Activated CD4-positive, alpha-beta T cell treated with anti-CD3 and anti-CD28 coated beads, Interleukin-2, Interleukin-6, amounts not matched to agents 100 ng/mL and 50 ng/mL, durations not matched to agents 16 hours and 8 hours (primary cell): ENCODE measurements around the gene F7.
"Not testable (repeated sequence)": the region's sequence is repeated elsewhere in the genome, so short reads cannot be mapped to it uniquely, and the experiment has no call there.

Experiments
- DNase-seq: peaks from one replicate; pipeline ENCODE4 v3.0.0-alpha.2; 2020

The F7 gene

GRCh38 chr13:113073942-113074341, 31.6 kb upstream of the F7 start:
- DNase-seq = no peak

GRCh38 chr13:113074401-113074800, 31.2 kb upstream of the F7 start:
- DNase-seq = no peak

GRCh38 chr13:113074876-113075275, 30.7 kb upstream of the F7 start:
- no peak for DNase-seq

GRCh38 chr13:113075711-113076110, 29.9 kb upstream of the F7 start:
- DNase-seq = no peak

GRCh38 chr13:113076681-113077401, 28.8 kb upstream of the F7 start:
- DNase-seq = no peak

- no peak for DNase-seq
These were observed 28.0 kb upstream of the F7 start for GRCh38 chr13:113077566-113077952.

GRCh38 chr13:113077953-113078901, 27.4 kb upstream of the F7 start:
- no peak for DNase-seq

GRCh38 chr13:113078902-113079780, 26.4 kb upstream of the F7 start:
- DNase-seq = no peak

- DNase-seq = not testable (repeated sequence)
These were observed 25.9 kb upstream of the F7 start for GRCh38 chr13:113079781-113080080.

- no peak for DNase-seq
These were observed 25.2 kb upstream of the F7 start for GRCh38 chr13:113080361-113080831.

GRCh38 chr13:113080901-113081521, 24.6 kb upstream of the F7 start:
- no peak for DNase-seq

- DNase-seq = no peak
These were observed 23.2 kb upstream of the F7 start for GRCh38 chr13:113082198-113083021.

- DNase-seq = no peak
These were observed 22.6 kb upstream of the F7 start for GRCh38 chr13:113083022-113083373.

- DNase-seq = no peak
These were observed 22.1 kb upstream of the F7 start for GRCh38 chr13:113083402-113084061.

GRCh38 chr13:113084094-113084942, 21.3 kb upstream of the F7 start:
- DNase-seq = no peak

- no peak for DNase-seq
These were observed 20.5 kb upstream of the F7 start for GRCh38 chr13:113084943-113085540.

GRCh38 chr13:113086031-113086750, 19.4 kb upstream of the F7 start:
- no peak for DNase-seq

- DNase-seq = no peak
These were observed 18.3 kb upstream of the F7 start for GRCh38 chr13:113086991-113087922.
